ENCODE data around the gene DNAH11. TPM values are rescaled to one million over a fixed set of nuclear protein-coding genes. Genes with fewer than 3 reads are reported as not detected.

The DNAH11 gene
- total and polyA plus RNA-seq, 9 of the 15 experiments (the other 6 are each of a cell fraction or from before 2014, with no cell fraction given), result under 0.01 TPM; not detected in 7

- Histone ChIP-seq H3K4me3 (no peak overlapping the region), H3K4me2 (ENCODE audit: insufficient read depth, low read length) (no peak overlapping the region), H4K20me1 (replicated peaks; ENCODE audit: control insufficient read depth, insufficient read depth, low read length) (0 out of 2 replicates have a peak, but pooled peaks cover 3% of the 10 kb centered on the region), H3K9ac (ENCODE audit: insufficient read depth in 1 of 2, low read depth in 2 of 2, low read length in 2 of 2) (no peak overlapping the region), H3K9me3 (replicated peaks; ENCODE audit: control insufficient read depth, insufficient read depth, low read depth, low read length) (no peaks in the 10 kb centered on the region), H3K79me2 (ENCODE audit: control insufficient read depth, insufficient read depth, low read length) (no peaks in the 10 kb centered on the region), H3K36me3 (ENCODE audit: control insufficient read depth, insufficient read depth, low read length) (no peaks in the 10 kb centered on the region), H3K27ac (ENCODE audit: extremely low read depth, low read depth, low read length) (no peak overlapping the region), H3K9me1 (ENCODE audit: control insufficient read depth, insufficient read depth, low read length) (no peaks in the 10 kb centered on the region), H3K4me1 (replicated peaks in 1 of 2; ENCODE audit: control insufficient read depth in 2 of 2, insufficient read depth in 2 of 2, low read length in 2 of 2) (no peaks in the 10 kb centered on the region), H3K27me3 (ENCODE audit: control insufficient read depth in 2 of 2, insufficient read depth in 2 of 2, low read length in 2 of 2) (peaks cover 0 to 6% of the 10 kb centered on the region in 2 experiments; a peak in 1 of 5 replicates), H2AFZ (ENCODE audit: low read depth, low read length) (no peak overlapping the region)
- no TSS peak for BruUV-seq (replicated peaks)
- intact Hi-C loops (cut with micrococcal nuclease) (no loop called here), in situ Hi-C loops (cut with MboI) (no loop called here)
- ATAC-seq (no peak), DNase-seq (ENCODE audit: extremely low read depth in 1 of 4, low spot score in 3 of 4) (no peak), FAIRE-seq (no peak)
- 14% methylated on average over 2 of the region's 2 CpGs for WGBS (ENCODE audit: insufficient coverage, low coverage, missing lambda C conversion rate)
- POLR2A ChIA-PET, result no interaction called here
- CTCF ChIA-PET (ENCODE audit: low intra/inter-chr PET ratio), result no interaction called here
- TF ChIP-seq AFF4 (CRISPR knock-in tag; IDR thresholded peaks at IDR 0.05) (no peak), HIVEP1 (CRISPR knock-in tag; IDR thresholded peaks at IDR 0.05) (no peak), ZBTB26 (CRISPR knock-in tag; IDR thresholded peaks at IDR 0.05) (no peak), ZC3H4 (CRISPR knock-in tag; IDR thresholded peaks at IDR 0.05; ENCODE audit: borderline replicate concordance) (no peak), HDAC8 (tag; IDR thresholded peaks at IDR 0.05) (no peak), MIER1 (IDR thresholded peaks at IDR 0.05; ENCODE audit: low read depth) (no peak), ZNF445 (CRISPR knock-in tag; IDR thresholded peaks at IDR 0.05; ENCODE audit: low read depth) (no peak), MTF1 (CRISPR knock-in tag; IDR thresholded peaks at IDR 0.05; ENCODE audit: borderline replicate concordance) (no peak), U2AF1 (optimal IDR thresholded peaks at IDR 0.05; ENCODE audit: low read depth, low read length) (no peak), ZNF134 (CRISPR knock-in tag; conservative IDR thresholded peaks at IDR 0.05) (no peak), HCFC1 (IDR thresholded peaks at IDR 0.05; ENCODE audit: low read depth, low read length) (no peak)
- TF ChIP-seq, protein P1, sequence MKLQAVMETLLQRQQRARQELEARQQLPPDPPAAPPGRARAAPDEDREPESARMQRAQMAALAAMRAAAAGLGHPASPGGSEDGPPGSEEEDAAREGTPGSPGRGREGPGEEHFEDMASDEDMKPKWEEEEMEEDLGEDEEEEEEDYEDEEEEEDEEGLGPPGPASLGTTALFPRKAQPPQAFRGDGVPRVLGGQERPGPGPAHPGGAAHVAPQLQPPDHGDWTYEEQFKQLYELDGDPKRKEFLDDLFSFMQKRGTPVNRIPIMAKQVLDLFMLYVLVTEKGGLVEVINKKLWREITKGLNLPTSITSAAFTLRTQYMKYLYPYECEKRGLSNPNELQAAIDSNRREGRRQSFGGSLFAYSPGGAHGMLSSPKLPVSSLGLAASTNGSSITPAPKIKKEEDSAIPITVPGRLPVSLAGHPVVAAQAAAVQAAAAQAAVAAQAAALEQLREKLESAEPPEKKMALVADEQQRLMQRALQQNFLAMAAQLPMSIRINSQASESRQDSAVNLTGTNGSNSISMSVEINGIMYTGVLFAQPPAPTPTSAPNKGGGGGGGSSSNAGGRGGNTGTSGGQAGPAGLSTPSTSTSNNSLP (IDR thresholded peaks at IDR 0.05; ENCODE audit: borderline replicate concordance, low read depth, low read length), result no peak
- TF ChIP-seq, protein P2, sequence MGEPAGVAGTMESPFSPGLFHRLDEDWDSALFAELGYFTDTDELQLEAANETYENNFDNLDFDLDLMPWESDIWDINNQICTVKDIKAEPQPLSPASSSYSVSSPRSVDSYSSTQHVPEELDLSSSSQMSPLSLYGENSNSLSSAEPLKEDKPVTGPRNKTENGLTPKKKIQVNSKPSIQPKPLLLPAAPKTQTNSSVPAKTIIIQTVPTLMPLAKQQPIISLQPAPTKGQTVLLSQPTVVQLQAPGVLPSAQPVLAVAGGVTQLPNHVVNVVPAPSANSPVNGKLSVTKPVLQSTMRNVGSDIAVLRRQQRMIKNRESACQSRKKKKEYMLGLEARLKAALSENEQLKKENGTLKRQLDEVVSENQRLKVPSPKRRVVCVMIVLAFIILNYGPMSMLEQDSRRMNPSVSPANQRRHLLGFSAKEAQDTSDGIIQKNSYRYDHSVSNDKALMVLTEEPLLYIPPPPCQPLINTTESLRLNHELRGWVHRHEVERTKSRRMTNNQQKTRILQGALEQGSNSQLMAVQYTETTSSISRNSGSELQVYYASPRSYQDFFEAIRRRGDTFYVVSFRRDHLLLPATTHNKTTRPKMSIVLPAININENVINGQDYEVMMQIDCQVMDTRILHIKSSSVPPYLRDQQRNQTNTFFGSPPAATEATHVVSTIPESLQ (CRISPR knock-in tag; IDR thresholded peaks at IDR 0.05), result no peak
These were observed 395.6 kb downstream of the DNAH11 start for GRCh38 chr7:21938463-21938862.

Measured in K562 (cell line).